ENCODE results near the gene RAB11B. TPM values are rescaled to one million over a fixed set of nuclear protein-coding genes. Genes with fewer than 3 reads are reported as not detected.

Gene RAB11B
- total RNA-seq, 1 donor from 2014 or later: 191 TPM

GRCh38 chr19:8426283-8426682 is 36.1 kb downstream of the RAB11B start:
- Mint-ChIP-seq H3K9me3 (ENCODE audit: low read depth) (no peaks in the 10 kb centered on the region), H3K27ac (no peak overlapping the region), H3K27me3 (no peaks in the 10 kb centered on the region), H3K36me3 (ENCODE audit: insufficient read depth) (peaks cover 6% of the 10 kb centered on the region), H3K4me1 (ENCODE audit: low read depth) (peaks cover 11% of the 10 kb centered on the region), H3K4me3 (ENCODE audit: low read depth) (no peak overlapping the region)
- DNase-seq (ENCODE audit: low spot score, unreplicated experiment): no peak
- TF ChIP-seq CTCF (IDR thresholded peaks at IDR 0.05; ENCODE audit: unreplicated experiment): no peak

GRCh38 chr19:8429044-8429443 is 38.9 kb downstream of the RAB11B start:
- no peak overlapping the region for H3K4me3 Mint-ChIP-seq (ENCODE audit: low read depth)
- no peaks in the 10 kb centered on the region for H3K27me3 Mint-ChIP-seq
- peaks cover 5% of the 10 kb centered on the region for H3K36me3 Mint-ChIP-seq (ENCODE audit: insufficient read depth)
- H3K27ac Mint-ChIP-seq: no peak overlapping the region
- no peak for DNase-seq (ENCODE audit: low spot score, unreplicated experiment)
- no peak for TF ChIP-seq CTCF (IDR thresholded peaks at IDR 0.05; ENCODE audit: unreplicated experiment)
- H3K4me1 Mint-ChIP-seq (ENCODE audit: low read depth): peaks cover 1% of the 10 kb centered on the region
- no peaks in the 10 kb centered on the region for H3K9me3 Mint-ChIP-seq (ENCODE audit: low read depth)

GRCh38 chr19:8429826-8430225 is 39.7 kb downstream of the RAB11B start:
- no peaks in the 10 kb centered on the region for H3K27me3 Mint-ChIP-seq
- H3K9me3 Mint-ChIP-seq (ENCODE audit: low read depth): no peaks in the 10 kb centered on the region
- peaks cover 5% of the 10 kb centered on the region for H3K36me3 Mint-ChIP-seq (ENCODE audit: insufficient read depth)
- no peak for DNase-seq (ENCODE audit: low spot score, unreplicated experiment)
- H3K27ac Mint-ChIP-seq: no peak overlapping the region
- TF ChIP-seq CTCF (IDR thresholded peaks at IDR 0.05; ENCODE audit: unreplicated experiment): no peak
- H3K4me1 Mint-ChIP-seq (ENCODE audit: low read depth): no peaks in the 10 kb centered on the region
- no peak overlapping the region for H3K4me3 Mint-ChIP-seq (ENCODE audit: low read depth)

- Mint-ChIP-seq H3K4me3 (ENCODE audit: low read depth) (no peak overlapping the region), H3K27me3 (no peaks in the 10 kb centered on the region), H3K4me1 (ENCODE audit: low read depth) (peaks cover 1% of the 10 kb centered on the region), H3K27ac (no peak overlapping the region), H3K36me3 (ENCODE audit: insufficient read depth) (peaks cover 6% of the 10 kb centered on the region), H3K9me3 (ENCODE audit: low read depth) (no peaks in the 10 kb centered on the region)
- no peak for TF ChIP-seq CTCF (IDR thresholded peaks at IDR 0.05; ENCODE audit: unreplicated experiment)
- no peak for DNase-seq (ENCODE audit: low spot score, unreplicated experiment)
Observed at GRCh38 chr19:8430650-8431049, 40.5 kb downstream of the RAB11B start.

- Mint-ChIP-seq H3K4me3 (ENCODE audit: low read depth) (no peak overlapping the region), H3K9me3 (ENCODE audit: low read depth) (no peaks in the 10 kb centered on the region), H3K27me3 (no peaks in the 10 kb centered on the region), H3K36me3 (ENCODE audit: insufficient read depth) (peaks cover 1% of the 10 kb centered on the region), H3K27ac (no peak overlapping the region), H3K4me1 (ENCODE audit: low read depth) (peaks cover 1% of the 10 kb centered on the region)
- no peak for TF ChIP-seq CTCF (IDR thresholded peaks at IDR 0.05; ENCODE audit: unreplicated experiment)
- no peak for DNase-seq (ENCODE audit: low spot score, unreplicated experiment)
Observed at GRCh38 chr19:8438236-8438635, 48.1 kb downstream of the RAB11B start.

Data from progenitor cell of endocrine pancreas (in vitro differentiated cells).